HG03097 (cell line): Measurements from ENCODE around the gene PPP2R2B.

ENCODE experiments used
- ATAC-seq: cut with Tn5 transposase; IDR thresholded peaks from one replicate; pipeline ENCODE4 v1.9.1; 2021; ENCODE audit not compliant: unreplicated experiment, low FRiP score

The PPP2R2B gene

GRCh38 chr5:146888351-146888978 lies 9.9 kb upstream of the PPP2R2B start:
- no peak for ATAC-seq

- no peak for ATAC-seq
Measured at GRCh38 chr5:146884066-146884626, 5.6 kb upstream of the PPP2R2B start.

- no peak for ATAC-seq
Measured at GRCh38 chr5:146883511-146883910, 5.0 kb upstream of the PPP2R2B start.

GRCh38 chr5:146880966-146881365 lies 2.4 kb upstream of the PPP2R2B start:
- no peak for ATAC-seq

GRCh38 chr5:146877783-146878475 lies 628 bp downstream of the PPP2R2B start:
- no peak for ATAC-seq

- ATAC-seq, result no peak
Measured at GRCh38 chr5:146877178-146877681, 1.3 kb downstream of the PPP2R2B start.

GRCh38 chr5:146873186-146873917 lies 5.2 kb downstream of the PPP2R2B start:
- no peak for ATAC-seq

GRCh38 chr5:146872188-146872587 lies 6.4 kb downstream of the PPP2R2B start:
- ATAC-seq, result no peak

GRCh38 chr5:146867996-146868708 lies 10.4 kb downstream of the PPP2R2B start:
- ATAC-seq, result no peak

GRCh38 chr5:146866263-146866662 lies 12.3 kb downstream of the PPP2R2B start:
- no peak for ATAC-seq

GRCh38 chr5:146862641-146863040 lies 15.9 kb downstream of the PPP2R2B start:
- ATAC-seq, result no peak

GRCh38 chr5:146860213-146860893 lies 18.2 kb downstream of the PPP2R2B start:
- no peak for ATAC-seq

- ATAC-seq, result no peak
Measured at GRCh38 chr5:146852089-146852488, 26.5 kb downstream of the PPP2R2B start.

GRCh38 chr5:146851133-146851532 lies 27.4 kb downstream of the PPP2R2B start:
- ATAC-seq, result no peak

- ATAC-seq, result no peak
Measured at GRCh38 chr5:146849694-146850303, 28.8 kb downstream of the PPP2R2B start.

- ATAC-seq, result no peak
Measured at GRCh38 chr5:146848133-146848532, 30.4 kb downstream of the PPP2R2B start.

- ATAC-seq, result no peak
Measured at GRCh38 chr5:146840016-146840415, 38.5 kb downstream of the PPP2R2B start.

- ATAC-seq, result no peak
Measured at GRCh38 chr5:146836226-146836842, 42.2 kb downstream of the PPP2R2B start.
